Nephron (organoid): ENCODE results near the gene RPL13A.
A peak's percentile ranks its signal among the peaks of the same experiment; 100 is the strongest.

Experiments
- H3K27ac Mint-ChIP-seq, 3 experiments: 2 replicates each; pipeline ENCODE4 v1.8.0; 2020; ENCODE audit warnings: mixed read lengths in 3 of 3, mild to moderate bottlenecking in 2 of 3, moderate library complexity in 1 of 3
- H3K27me3 Mint-ChIP-seq: 2 replicates; pipeline ENCODE4 v1.8.0; 2021; ENCODE audit warnings: low read depth, mild to moderate bottlenecking, moderate library complexity, mixed read lengths
- H3K36me3 Mint-ChIP-seq: 2 replicates; pipeline ENCODE4 v1.8.0; 2020; ENCODE audit warnings: low read depth, mixed read lengths
- H3K4me1 Mint-ChIP-seq: 2 replicates; pipeline ENCODE4 v1.8.0; 2020; ENCODE audit warnings: mixed read lengths
- H3K4me3 Mint-ChIP-seq, 3 experiments: 2 replicates each; pipeline ENCODE4 v1.8.0; 2020; ENCODE audit warnings: mild to moderate bottlenecking in 3 of 3, mixed read lengths in 3 of 3, moderate library complexity in 2 of 3
- H3K9me3 Mint-ChIP-seq: 2 replicates; pipeline ENCODE4 v1.8.0; 2020; ENCODE audit warnings: mixed read lengths
- TF ChIP-seq, protein P1 (sequence below), 3 experiments: fragments of 200-600 bp; sonication (generic); IDR thresholded peaks; one replicate each; pipeline ENCODE4 v1.5.0; 2021; ENCODE audit warnings: antibody characterized with exemption in 3 of 3; ENCODE audit not compliant: unreplicated experiment in 3 of 3

The RPL13A gene

DNA sequence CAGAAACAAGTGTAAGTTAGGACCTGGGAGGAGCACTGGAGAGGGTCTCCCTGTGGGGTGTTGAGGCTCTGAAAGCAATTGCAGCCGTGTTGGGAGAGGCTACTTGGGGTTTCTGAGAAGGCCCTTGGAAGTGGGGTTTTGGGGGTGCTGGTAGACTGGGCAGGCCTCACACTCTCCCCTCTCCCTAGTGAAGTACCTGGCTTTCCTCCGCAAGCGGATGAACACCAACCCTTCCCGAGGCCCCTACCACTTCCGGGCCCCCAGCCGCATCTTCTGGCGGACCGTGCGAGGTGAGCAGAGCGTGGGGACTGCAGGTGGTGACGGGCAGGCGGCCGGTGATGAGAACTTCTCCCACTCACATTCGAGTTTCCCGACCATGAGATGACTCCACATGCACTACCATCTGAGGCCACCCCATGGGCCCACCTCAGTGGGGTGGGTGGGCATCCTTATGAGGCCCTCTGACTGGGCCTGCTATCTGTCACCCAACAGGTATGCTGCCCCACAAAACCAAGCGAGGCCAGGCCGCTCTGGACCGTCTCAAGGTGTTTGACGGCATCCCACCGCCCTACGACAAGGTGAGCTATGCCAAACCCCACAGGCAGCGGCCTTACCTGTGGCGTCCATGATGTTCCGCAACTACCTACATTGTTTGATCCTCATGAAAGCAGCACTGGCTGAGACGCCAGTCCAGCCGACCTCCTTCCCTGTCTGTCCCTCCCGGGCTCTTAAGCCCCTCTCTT lies 3.0 kb downstream of the RPL13A start:
- Mint-ChIP-seq H3K4me1 (peaks cover 20% of the 10 kb centered on the region), H3K27me3 (no peaks in the 10 kb centered on the region), H3K9me3 (no peaks in the 10 kb centered on the region), H3K27ac (peak overlapping the region in 1 of 3 experiments; percentile 53), H3K36me3 (peaks cover 50% of the 10 kb centered on the region), H3K4me3 (peak overlapping the region; percentile 97 to 99 (median 99))
- TF ChIP-seq, protein P1, sequence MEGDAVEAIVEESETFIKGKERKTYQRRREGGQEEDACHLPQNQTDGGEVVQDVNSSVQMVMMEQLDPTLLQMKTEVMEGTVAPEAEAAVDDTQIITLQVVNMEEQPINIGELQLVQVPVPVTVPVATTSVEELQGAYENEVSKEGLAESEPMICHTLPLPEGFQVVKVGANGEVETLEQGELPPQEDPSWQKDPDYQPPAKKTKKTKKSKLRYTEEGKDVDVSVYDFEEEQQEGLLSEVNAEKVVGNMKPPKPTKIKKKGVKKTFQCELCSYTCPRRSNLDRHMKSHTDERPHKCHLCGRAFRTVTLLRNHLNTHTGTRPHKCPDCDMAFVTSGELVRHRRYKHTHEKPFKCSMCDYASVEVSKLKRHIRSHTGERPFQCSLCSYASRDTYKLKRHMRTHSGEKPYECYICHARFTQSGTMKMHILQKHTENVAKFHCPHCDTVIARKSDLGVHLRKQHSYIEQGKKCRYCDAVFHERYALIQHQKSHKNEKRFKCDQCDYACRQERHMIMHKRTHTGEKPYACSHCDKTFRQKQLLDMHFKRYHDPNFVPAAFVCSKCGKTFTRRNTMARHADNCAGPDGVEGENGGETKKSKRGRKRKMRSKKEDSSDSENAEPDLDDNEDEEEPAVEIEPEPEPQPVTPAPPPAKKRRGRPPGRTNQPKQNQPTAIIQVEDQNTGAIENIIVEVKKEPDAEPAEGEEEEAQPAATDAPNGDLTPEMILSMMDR (IDR thresholded peaks at IDR 0.05; ENCODE audit: unreplicated experiment in 3 of 3), result no peak

DNA sequence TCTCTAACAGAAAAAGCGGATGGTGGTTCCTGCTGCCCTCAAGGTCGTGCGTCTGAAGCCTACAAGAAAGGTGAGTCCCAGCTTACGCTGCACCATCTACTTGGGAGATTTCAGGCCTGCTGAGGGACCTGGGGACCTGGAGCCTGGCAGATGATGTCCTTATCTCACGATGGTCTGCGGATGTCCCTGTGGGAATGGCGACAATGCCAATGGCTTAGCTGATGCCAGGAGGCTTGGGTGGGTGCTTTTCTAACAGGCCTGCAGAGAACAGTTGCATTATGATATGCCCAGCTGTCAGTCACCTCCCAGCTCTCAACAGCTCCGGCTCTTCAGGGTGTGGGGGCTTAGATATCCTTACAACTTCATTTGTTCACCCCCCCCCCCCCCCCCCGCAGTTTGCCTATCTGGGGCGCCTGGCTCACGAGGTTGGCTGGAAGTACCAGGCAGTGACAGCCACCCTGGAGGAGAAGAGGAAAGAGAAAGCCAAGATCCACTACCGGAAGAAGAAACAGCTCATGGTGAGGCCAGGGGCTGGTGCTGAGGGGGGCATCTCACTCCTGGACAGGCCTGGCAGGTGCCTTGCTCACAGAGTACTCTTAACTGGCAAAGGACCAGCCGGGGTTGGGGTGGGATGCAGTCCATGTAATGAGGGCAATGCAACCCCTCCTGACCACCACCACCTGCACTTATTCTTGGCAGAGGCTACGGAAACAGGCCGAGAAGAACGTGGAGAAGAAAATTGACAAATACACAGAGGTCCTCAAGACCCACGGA lies 3.8 kb downstream of the RPL13A start:
- peak overlapping the region; percentile 47 to 99 (median 62) for H3K4me3 Mint-ChIP-seq
- H3K36me3 Mint-ChIP-seq, result peaks cover 50% of the 10 kb centered on the region
- TF ChIP-seq, protein P1 (IDR thresholded peaks at IDR 0.05; ENCODE audit: unreplicated experiment in 3 of 3), result no peak
- H3K27ac Mint-ChIP-seq, result peak overlapping the region in 1 of 3 experiments; percentile 87
- peaks cover 20% of the 10 kb centered on the region for H3K4me1 Mint-ChIP-seq
- H3K9me3 Mint-ChIP-seq, result no peaks in the 10 kb centered on the region
- no peaks in the 10 kb centered on the region for H3K27me3 Mint-ChIP-seq

DNA sequence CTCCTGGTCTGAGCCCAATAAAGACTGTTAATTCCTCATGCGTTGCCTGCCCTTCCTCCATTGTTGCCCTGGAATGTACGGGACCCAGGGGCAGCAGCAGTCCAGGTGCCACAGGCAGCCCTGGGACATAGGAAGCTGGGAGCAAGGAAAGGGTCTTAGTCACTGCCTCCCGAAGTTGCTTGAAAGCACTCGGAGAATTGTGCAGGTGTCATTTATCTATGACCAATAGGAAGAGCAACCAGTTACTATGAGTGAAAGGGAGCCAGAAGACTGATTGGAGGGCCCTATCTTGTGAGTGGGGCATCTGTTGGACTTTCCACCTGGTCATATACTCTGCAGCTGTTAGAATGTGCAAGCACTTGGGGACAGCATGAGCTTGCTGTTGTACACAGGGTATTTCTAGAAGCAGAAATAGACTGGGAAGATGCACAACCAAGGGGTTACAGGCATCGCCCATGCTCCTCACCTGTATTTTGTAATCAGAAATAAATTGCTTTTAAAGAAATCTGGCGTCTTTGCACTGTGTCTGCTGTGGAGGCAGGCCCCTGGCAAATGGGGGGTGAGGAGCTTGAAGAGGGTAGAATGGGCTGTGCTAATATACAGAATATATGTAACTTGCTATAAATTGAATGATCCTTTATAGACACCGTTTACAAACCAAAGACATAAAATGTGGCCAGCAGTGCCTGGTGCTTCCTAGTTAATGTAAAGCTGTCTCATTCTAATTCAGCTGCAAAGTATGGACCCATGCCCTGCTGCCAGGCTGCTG lies 4.6 kb downstream of the RPL13A start:
- Mint-ChIP-seq H3K4me3 (peak overlapping the region in 2 of 3 experiments; percentile 56 to 59), H3K36me3 (peaks cover 53% of the 10 kb centered on the region), H3K27me3 (no peaks in the 10 kb centered on the region), H3K9me3 (no peaks in the 10 kb centered on the region), H3K4me1 (peaks cover 20% of the 10 kb centered on the region), H3K27ac (peak overlapping the region; percentile 80 to 87 (median 83))
- TF ChIP-seq, protein P1 (IDR thresholded peaks at IDR 0.05; ENCODE audit: unreplicated experiment in 3 of 3), result no peak

DNA sequence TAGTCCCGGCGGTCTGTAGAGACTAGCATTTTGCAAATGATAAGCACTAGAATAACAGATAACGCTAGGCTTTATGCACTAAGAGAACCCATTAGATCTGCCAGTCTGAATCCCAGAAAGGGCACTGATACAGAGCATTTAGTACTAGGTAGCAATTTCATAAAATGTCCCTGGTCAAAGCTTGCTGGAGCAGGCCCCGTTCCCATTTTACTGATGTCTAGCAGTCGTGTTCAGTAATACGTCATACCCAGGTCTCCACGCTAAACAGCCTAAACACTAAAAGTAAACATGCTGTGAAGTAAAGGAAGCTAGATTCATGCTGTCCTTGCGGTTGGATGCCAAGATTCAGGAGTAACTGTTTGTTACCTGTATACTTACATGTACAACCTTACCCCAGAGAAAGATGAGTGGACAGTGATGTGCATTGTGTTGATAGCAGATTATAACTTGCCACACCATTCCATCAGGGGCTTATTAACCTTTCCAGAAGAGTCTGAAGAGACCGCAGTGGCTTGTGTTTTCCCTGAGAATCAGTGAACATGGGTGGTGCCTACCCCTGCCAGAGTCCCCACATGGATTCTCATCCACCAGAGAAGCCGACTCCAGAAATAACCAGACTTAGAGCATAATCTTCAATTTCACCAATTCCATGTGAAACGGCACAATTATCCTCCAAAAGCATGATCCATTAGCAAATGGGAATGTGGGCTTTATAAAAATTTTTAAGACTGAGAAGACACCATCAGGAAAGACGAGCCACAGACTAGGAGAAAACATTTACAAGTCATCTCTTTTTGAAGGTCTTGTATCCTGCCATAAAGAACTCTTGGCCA lies 5.4 kb downstream of the RPL13A start:
- TF ChIP-seq, protein P1 (IDR thresholded peaks at IDR 0.05; ENCODE audit: unreplicated experiment in 3 of 3), result no peak
- no peaks in the 10 kb centered on the region for H3K27me3 Mint-ChIP-seq

DNA sequence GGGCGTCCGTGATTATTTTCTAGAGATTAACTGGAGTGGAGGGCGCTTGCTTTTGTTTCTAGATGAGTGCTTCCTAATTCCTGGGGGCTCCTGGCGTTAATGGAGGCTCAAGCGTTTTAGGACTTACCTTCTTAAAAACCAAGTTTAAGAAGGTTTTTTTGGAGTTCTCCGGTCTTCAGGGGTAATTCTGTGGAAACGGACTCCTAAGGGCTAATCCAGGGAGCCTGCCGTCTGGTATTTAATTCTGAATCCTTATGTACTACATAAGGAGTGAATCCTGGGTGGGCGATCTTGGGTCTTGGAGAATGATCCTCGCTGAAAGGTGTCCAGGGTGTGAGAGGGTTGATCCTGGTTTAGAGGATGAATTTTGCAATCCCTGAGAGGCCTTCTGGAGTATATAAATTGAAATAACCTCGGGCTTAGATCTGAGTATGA lies 9.2 kb downstream of the RPL13A start:
- H3K9me3 Mint-ChIP-seq, result no peaks in the 10 kb centered on the region
- H3K36me3 Mint-ChIP-seq, result peaks cover 40% of the 10 kb centered on the region
- peak overlapping the region; percentile 93 to 98 (median 95) for H3K27ac Mint-ChIP-seq
- H3K4me3 Mint-ChIP-seq, result peak overlapping the region; percentile 98 to 99 (median 98)
- H3K27me3 Mint-ChIP-seq, result no peaks in the 10 kb centered on the region
- peaks cover 21% of the 10 kb centered on the region for H3K4me1 Mint-ChIP-seq
- TF ChIP-seq, protein P1 (IDR thresholded peaks at IDR 0.05; ENCODE audit: unreplicated experiment in 3 of 3), result no peak

More for the DNA sequence above, 5.4 kb downstream of the RPL13A start:
- Mint-ChIP-seq H3K27ac (peak overlapping the region; percentile 80 to 87 (median 83)), H3K36me3 (peaks cover 59% of the 10 kb centered on the region), H3K4me1 (peaks cover 27% of the 10 kb centered on the region), H3K9me3 (no peaks in the 10 kb centered on the region), H3K4me3 (peak overlapping the region; percentile 19 to 59 (median 50))
